Lower leg skin (tissue), 3 donors: ENCODE measurements around the gene TRIP11.

Source experiments
- POLR2A ChIP-seq, 2 donors: fragments of 450-650 bp; IDR thresholded peaks; one replicate each; pipeline ENCODE4 v1.6.1; 2016 to 2017; ENCODE audit warnings: antibody characterized with exemption in 2 of 2, mild to moderate bottlenecking in 1 of 2, moderate library complexity in 1 of 2
- TF ChIP-seq, protein P1 (sequence below), 3 donors: fragments of 450-650 bp; IDR thresholded peaks; one replicate each; pipeline ENCODE4 v1.5.1; 2016; ENCODE audit warnings: antibody characterized with exemption in 3 of 3, mild to moderate bottlenecking in 3 of 3, moderate library complexity in 2 of 3

DNA sequence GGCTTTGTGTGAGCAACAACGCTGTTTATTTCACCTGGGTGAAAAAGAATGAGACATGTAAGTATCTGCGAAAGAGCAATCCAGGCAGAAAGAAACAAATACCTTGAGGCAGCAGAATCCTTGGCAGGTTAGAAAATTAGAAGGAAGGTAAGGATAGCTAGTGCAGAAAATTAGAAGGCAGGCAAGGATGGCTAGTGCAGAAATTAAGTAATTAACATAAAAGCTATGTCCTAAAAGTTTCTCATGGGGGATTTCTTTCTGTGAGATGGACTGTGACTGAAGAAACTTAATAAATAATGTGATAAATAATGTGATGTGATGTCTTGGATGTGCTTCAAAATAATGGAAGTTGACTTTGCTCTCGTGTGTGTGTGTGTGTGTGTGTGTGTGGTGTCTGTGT lies 9.9 kb upstream of the TRIP11 start:
- TF ChIP-seq, protein P1, sequence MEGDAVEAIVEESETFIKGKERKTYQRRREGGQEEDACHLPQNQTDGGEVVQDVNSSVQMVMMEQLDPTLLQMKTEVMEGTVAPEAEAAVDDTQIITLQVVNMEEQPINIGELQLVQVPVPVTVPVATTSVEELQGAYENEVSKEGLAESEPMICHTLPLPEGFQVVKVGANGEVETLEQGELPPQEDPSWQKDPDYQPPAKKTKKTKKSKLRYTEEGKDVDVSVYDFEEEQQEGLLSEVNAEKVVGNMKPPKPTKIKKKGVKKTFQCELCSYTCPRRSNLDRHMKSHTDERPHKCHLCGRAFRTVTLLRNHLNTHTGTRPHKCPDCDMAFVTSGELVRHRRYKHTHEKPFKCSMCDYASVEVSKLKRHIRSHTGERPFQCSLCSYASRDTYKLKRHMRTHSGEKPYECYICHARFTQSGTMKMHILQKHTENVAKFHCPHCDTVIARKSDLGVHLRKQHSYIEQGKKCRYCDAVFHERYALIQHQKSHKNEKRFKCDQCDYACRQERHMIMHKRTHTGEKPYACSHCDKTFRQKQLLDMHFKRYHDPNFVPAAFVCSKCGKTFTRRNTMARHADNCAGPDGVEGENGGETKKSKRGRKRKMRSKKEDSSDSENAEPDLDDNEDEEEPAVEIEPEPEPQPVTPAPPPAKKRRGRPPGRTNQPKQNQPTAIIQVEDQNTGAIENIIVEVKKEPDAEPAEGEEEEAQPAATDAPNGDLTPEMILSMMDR (IDR thresholded peaks at IDR 0.05) = no peak
- no peak for TF ChIP-seq POLR2A (IDR thresholded peaks at IDR 0.05)
